ENCODE results near the gene COPS7A.

DNA sequence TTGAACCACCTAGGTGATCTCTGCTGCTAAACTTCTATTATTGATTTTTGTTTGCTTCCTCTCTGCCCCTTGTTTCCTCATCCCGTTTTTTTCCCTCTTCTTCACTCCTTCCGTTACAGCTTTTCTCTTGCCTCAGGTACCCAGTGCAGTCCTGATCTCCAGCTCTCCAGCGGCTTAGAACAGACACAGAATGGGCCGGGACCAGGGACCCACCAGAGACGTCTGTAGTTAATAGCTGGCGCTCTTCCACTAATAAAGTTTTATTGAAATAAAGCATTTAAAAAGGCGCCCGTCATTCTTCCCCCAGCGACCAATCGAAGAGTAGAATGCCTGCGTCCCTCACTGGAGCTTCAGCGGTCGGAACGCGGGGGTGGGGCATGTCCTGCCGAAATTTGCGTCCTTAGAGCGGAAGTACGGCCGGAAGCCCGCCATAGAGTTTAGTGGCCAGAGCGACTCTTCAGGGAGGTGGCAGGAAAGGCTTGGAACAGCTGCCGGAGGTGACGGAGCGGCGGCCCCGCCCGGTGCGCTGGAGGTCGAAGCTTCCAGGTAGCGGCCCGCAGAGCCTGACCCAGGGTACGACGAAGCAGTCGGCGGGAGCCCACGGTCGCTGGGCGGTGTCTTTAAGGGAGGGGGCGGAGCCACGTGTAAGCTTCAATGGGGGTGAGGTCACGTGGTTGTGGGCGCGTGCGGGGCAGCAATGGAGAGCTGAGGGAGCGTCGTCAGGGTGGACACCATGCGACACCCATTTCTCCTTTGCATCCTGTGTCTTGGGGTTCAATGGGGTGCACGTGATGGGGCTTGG is at the start of gene COPS7A:
- no peak for TF ChIP-seq EZH2 (IDR thresholded peaks at IDR 0.05; ENCODE audit: low read length)
- TF ChIP-seq, protein P1, sequence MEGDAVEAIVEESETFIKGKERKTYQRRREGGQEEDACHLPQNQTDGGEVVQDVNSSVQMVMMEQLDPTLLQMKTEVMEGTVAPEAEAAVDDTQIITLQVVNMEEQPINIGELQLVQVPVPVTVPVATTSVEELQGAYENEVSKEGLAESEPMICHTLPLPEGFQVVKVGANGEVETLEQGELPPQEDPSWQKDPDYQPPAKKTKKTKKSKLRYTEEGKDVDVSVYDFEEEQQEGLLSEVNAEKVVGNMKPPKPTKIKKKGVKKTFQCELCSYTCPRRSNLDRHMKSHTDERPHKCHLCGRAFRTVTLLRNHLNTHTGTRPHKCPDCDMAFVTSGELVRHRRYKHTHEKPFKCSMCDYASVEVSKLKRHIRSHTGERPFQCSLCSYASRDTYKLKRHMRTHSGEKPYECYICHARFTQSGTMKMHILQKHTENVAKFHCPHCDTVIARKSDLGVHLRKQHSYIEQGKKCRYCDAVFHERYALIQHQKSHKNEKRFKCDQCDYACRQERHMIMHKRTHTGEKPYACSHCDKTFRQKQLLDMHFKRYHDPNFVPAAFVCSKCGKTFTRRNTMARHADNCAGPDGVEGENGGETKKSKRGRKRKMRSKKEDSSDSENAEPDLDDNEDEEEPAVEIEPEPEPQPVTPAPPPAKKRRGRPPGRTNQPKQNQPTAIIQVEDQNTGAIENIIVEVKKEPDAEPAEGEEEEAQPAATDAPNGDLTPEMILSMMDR (optimal IDR thresholded peaks at IDR 0.05 in 1 of 3, IDR thresholded peaks at IDR 0.05 in 1 of 3, conservative IDR thresholded peaks at IDR 0.05 in 1 of 3; ENCODE audit: extremely low read depth in 1 of 3, insufficient read depth in 2 of 3, low read length in 3 of 3), result peak in 1 of 3 experiments; percentile 50

All from keratinocyte (primary cell).